ENCODE measurements around the gene PLB1. TPM values are rescaled to one million over a fixed set of nuclear protein-coding genes. Genes with fewer than 3 reads are reported as not detected.

PLB1 gene
- polyA plus RNA-seq, 1 donor, result 1.2 TPM

DNA sequence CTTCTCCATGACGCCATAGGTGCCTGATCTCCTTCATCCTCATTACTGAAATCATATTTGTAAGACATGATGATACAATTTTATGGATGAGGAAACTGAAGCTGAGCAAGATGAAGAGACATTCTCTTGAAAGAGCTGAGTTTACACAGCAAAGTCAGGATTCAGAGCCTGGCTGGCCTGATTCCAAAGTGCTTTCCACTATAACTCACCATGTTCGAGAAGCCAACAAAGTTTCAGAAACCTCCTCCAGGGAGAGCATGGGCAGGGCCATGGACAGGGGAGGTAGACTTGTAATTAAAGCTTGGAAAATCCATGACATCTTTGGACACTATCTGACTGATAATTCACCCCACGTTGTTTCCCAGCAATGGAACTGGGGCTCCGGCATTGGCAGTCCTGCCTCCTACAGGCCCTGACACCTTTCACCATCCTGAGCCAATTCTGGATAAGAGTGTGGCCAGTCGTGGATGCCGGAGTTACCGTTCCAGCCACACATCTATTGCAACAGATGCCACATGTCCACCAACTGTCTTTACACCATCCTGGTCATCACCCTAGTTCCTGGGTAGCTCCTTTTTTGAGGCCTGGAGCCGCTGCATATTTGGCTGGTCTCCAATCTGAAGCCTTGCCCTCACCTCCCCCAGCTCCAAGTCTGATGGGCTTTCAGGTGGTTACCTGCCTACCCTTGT, 170.8 kb downstream of the PLB1 start:
- no peak for DNase-seq

DNA sequence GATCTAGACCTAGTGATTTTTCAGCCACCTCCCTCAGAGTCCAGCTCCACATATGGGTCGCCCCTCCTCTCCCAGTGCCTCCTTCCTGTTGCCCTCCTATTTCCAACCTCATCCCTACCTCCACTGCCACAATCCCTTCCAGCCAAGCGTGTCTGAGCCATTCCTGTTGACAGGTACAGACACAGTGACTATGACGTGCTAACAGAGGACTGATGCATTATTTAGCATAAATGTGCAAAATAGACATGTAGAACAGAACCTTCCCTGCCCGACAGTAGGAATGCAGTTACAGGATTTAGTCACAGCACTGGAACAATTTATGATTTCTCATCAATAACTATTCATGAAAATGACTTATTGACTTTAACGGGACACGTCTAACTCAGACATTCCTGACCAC, 171.4 kb downstream of the PLB1 start:
- DNase-seq, result no peak

DNA sequence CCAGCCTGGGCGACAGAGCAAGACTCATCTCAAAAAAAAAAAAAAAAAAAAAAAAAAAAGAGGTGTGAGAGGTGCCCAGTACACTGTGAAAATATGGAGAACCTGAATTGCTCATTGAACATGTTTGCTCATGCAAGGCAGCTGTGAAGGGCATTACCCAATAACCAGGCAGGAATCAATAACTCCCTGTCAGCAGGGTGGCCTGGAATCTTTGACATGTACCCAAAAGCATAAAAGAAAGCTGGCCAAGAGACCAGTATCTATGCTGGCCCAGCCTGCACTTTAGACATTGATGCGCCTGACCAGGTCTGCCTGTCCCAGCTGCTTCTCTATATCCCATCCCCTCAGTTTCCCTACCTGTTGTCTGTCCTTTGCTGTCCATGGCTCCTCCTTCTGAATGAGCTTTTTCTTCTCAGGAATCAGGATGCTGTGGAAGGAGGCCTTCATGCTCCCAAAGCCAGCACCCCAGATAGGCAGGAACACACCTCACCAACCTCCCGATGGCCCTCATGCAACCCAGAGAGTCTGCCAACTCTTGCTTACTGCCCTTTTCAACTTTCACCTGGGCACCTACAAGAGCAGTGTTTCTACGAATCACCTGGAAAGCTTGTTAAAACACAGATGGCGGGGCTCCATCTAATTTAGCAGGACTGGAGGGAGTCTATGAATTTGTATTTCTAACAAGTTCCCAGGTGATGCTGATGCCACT, 172.4 kb downstream of the PLB1 start:
- DNase-seq, result no peak

DNA sequence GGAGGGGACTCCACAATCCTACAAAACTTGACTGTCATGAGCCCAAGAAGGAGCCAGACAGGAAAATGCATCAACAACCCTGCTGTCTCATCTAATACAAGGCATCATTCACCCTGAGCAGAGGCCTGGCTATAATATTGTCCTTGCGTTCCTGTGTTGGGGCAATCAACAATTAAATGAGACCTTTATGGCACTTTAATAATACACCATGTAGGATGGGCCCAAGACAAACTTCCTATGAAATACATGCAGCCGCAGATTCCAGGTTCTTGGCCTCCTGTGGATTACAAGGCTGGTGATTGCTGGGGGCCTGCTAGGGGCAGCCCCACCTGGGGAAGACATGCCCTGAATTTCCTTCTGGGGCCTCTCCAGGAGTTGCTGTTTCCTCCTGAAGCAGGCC, 173.0 kb downstream of the PLB1 start:
- DNase-seq, result no peak

- DNase-seq, result no peak
Observed at GRCh38 chr2:28670856-28671255, 175.0 kb downstream of the PLB1 start.

- DNase-seq, result no peak
Observed at GRCh38 chr2:28673338-28673737, 177.5 kb downstream of the PLB1 start.

DNA sequence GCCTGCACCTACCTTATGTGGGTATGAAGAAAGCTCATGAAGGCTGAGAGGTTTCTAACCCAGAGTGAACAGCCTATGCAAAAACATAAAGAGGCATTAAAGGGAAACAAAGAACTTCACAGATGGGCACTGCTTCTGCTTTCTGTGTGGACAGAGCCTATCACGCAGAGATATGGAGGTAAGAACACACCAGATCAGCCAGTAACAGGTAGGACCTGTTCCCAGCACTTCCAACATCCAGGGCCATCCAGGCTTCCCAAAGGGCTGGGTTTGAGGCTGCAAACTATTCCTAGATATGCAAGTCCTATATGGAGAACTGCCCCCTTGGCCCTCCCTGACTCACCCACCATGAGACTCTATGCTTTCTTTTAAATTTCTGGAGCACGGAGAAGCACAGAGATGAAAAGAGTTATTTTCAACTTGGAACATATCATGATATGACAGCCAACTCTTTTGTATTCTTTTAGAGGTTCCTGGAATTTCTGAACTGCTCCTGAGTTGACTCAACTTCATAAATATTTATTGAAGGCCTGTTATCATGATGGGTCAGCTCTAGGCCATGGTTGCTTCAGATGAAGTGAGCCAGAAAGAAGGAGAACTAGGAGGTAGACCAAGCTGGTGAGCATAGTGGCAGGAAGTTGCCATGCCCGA, 178.3 kb downstream of the PLB1 start:
- no peak for DNase-seq

GRCh38 chr2:28674713-28675068, 178.8 kb downstream of the PLB1 start:
- DNase-seq, result no peak

GRCh38 chr2:28676152-28676835, 180.4 kb downstream of the PLB1 start:
- no peak for DNase-seq

DNA sequence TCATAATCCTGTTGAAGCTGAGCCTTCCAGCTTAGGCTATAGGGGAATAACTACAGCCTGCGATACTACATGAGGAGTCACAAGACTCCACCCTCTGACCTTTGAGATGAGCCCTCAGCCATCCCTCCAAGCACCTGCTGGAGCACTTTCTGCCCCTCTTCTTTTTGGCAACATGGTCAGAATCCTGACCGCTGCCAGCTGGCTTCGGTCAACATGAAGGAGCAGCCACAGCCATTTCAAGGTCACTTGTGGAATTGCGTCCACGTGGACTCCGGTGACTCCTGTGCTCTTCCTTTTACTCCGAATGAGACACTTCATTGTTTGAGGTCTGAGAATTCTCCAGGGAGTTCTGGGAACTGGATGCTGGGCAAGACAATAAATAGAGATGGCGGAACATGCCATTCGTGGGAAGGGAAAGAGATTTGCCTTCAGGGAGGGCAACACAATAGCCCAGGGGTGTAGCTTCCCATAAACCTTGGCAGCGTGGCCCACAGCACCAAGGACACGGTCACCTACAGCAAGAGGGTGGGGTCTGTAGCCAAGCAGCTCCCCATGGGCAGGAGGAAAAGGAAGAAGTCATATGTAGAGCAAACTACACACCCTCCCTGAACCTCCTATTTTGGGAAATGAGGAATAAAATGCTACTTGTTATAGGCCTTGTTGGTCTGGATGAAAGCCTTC, 182.5 kb downstream of the PLB1 start:
- no peak for DNase-seq

GRCh38 chr2:28678944-28679343, 183.1 kb downstream of the PLB1 start:
- DNase-seq, result no peak

DNA sequence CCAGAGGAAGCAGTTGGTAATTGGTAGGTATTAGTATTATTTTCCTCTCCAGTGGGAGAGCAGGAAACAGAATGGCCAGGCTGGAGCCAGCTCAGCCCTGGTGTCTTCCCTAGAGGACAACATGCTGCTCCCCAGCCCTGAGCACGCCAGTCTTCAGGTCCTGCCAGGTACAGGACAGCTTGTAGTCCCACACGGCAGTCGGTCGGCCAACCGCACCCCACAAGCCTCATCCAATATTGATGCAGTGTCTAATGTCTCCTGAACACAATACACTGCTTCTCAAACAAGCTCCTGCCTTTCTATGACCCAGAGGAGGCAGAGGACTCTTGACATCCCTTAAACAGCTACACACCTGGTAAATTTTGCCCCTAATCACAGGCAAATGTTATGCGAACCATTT, 184.8 kb downstream of the PLB1 start:
- DNase-seq, result no peak

GRCh38 chr2:28681158-28681571, 185.3 kb downstream of the PLB1 start:
- DNase-seq, result no peak

- DNase-seq, result no peak
Observed at GRCh38 chr2:28681606-28682005, 185.7 kb downstream of the PLB1 start.

DNA sequence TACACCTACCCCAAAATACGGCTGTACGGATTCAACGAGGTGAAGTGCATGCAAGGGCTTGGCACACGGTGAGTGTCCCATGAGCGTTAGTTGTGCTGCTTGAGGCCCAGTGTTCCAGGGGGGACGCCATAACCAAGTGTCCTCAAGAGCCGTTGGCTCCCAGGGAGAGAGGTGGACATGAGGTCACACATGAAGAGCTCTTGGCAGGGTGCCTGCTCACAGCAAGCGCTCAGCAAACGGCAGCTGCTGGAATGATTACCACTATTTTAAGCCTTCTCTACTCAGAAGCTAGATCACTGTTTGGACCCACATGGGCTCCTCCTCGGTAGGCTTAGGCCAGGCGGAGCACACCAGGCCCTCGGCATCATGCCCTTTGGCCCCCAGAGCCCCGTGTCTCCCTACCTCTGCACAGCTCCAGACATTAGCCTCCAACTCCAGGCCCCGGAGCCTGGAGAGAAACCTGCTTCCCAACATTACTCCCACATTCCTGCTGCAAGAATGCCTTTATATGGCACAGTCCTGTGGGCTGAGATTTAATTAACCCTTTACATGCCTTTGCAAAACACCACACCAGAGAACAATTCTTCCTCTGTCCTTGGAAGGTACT, 187.3 kb downstream of the PLB1 start:
- peak; percentile 70 for DNase-seq

DNA sequence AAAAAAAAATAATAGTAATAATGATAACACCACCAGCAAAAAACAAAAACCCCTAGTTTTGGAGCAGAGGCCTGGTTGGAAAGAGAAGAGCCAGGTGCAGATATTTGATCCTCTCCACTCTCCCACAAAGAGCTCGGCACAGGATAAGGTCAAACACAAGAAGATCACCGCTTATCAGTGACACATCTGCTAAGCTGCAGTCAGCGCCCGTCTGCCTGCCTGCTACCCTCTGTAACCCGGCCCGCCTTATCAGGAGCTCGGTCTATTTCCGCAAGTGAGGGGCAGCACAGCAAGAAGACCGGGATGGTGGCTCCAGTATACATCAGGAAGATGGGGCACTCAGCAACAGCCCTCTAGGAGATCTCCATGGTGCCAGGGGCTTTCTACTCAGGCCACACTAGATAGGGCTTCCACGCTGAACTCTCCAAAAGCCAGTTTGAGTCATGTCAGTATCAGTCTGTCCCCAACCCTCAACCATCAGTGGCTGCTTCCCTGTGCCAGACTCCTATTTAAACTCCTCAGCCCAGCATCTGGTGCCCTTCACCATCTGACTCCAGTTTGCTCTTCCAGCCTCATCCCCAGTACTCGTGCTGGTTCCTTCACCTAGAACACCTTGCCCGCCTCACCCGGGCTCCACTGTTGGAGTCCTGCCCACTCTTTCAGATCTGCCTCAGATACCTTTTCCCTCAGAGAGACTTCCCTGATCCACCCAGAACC, 188.4 kb downstream of the PLB1 start:
- no peak for DNase-seq

GRCh38 chr2:28687171-28687570, 191.3 kb downstream of the PLB1 start:
- DNase-seq, result no peak

- no peak for DNase-seq
Observed at GRCh38 chr2:28687640-28688385, 192.0 kb downstream of the PLB1 start.

DNA sequence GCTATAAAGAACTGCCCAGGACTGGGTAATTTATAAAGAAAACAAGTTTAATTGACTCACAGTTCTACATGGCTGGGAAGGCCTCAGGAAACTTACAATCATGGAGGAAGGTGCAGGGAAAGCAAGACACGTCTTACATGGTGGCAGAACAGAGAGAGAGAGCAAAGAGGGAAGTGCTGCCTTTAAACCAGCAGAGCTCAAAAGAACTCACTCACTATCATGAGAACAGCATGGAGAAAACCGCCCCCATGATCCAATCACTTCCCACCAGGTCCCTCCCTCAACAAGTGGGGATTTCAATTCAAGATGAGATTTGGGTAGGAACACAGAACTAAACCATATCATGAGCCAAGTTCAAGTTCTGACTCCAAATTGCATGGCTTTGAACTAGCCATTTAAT, 193.0 kb downstream of the PLB1 start:
- DNase-seq, result no peak

DNA sequence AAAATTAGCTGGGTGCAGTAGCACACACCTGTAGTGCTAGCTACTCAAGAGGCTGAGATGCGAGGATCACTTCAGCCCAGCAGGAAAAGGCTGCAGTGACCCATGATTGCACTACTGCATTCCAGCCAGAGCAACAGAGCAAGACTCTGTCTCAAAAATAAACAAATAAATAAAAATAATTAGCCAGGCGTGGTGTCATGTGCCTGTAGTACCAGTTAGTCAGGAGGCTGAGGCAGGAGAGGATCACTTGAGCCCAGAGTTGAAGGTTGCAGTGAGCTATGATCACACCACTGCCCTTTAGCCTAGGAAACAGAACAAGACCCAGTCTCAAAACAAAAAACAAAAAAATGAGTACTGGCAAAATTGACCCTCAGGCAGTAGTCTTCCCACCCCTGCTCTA, 193.9 kb downstream of the PLB1 start:
- DNase-seq, result no peak

DNA sequence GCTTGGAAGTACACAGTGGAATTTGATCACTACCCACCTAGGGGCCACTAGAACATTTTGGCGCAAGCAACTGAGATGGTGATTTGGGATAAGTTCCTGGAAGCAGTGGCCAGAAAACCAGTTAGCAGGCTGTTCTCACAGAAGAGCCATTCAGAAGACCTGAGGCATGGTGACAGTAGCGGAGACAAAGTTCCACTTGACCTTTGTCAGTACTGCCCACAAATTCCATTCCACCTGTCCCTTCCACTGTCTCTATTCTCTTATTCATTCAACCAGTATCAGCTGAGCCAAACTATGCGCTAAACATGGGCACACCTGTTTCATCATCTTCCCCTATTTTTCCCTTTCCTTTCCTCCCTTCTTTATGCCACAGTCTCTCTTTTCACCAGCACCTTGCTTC, 196.6 kb downstream of the PLB1 start:
- DNase-seq, result no peak
